NAMALWA (cell line): ENCODE results near the gene FER.

ENCODE experiments used
- DNase-seq: peaks from one replicate; pipeline ENCODE4 v3.0.0-alpha.2; 2015; ENCODE audit warnings: low spot score

The FER gene

DNA sequence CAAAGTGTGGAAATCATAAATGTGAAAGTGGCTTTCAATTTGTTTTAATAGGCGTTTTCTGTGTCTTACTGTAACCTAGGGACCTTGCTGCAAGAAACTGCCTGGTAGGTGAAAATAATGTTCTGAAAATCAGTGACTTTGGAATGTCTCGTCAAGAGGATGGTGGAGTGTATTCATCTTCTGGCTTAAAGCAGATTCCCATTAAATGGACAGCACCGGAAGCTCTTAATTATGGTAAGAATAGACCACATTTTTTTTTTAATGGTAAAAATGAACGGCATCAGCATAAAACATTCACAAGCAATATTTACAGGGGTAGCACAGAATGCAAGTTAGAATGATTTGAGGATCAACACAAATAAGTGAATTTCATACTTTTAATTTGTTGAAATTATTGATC is 433.0 kb downstream of the FER start:
- DNase-seq: no peak

- DNase-seq: no peak
Measured at GRCh38 chr5:109186759-109187158, 439.1 kb downstream of the FER start.

GRCh38 chr5:109191153-109191558 is 443.5 kb downstream of the FER start:
- DNase-seq: no peak

DNA sequence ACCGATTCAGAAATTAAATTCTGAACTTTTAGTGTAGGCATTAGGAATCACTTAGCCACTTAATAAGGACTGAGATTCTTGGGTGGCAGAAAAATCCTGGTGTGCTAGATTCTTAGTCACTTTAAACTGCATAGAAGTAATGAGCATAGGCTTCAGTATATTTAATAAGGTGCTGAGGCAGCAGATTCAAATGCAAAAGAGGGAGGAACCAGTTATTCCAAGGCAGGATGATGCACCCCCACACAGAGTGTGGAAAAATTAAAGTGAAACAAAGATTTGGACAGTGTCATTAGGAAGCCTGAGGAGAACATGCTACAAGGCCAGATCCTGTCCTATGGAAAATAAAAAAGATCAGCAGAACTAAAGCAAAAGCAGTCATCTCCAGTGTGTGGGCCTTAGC is 444.3 kb downstream of the FER start:
- DNase-seq: no peak

DNA sequence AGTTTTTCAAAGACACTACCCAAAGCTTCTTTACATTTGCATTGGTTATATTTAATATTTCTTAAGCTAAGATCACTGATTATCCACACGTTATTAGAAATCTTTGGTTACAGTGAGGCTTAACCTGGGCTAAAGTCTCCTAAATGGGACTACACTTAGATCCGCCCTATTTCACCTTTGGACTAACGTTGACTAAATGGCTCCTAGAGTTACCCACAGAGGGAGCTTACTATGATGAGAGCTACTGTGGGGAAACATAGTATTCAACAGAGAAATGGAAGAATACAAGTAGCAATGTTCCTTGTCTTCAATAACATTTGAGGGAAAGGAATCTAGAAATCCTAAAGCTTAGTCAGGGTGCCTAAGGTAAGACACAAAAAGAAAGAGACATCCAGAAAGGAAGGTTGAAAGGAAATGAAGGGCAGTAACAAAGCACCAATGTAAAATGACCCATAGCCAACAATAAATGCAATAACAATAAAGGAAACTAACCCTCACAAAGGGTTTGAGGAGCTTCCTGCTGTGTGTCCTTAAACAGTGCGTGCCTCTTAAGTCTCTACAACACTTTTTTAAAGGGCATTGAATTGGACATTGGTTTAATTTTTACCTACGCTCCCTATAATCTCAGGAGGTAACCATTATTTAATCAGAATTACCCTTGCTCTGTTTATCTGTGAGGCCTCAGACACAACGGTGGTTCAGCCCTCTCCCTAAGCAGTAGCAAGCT is 445.0 kb downstream of the FER start:
- no peak for DNase-seq

DNA sequence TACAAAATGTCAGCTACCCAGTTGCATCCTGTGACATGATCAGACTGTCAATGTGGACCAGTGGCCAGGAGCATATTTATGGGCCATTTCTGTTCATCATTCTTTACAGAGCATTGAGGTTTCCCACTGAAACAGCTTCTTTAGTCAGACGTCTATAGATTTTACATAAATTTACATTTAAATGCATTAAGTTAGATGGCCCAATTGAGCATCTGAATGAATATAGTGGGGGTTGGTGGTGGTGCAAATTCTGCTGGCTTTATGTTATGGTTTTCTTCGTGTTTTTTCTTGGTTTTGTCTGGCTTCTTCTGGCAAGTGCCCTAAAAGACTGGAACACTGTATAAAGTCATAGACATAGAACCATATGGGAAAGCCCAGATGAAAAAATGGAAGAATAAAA is 448.0 kb downstream of the FER start:
- DNase-seq: no peak

- no peak for DNase-seq
Measured at GRCh38 chr5:109196087-109196822, 448.6 kb downstream of the FER start.

GRCh38 chr5:109196823-109197160 is 449.1 kb downstream of the FER start:
- DNase-seq: no peak

- no peak for DNase-seq
Measured at GRCh38 chr5:109199289-109199688, 451.6 kb downstream of the FER start.

GRCh38 chr5:109199799-109200620 is 452.3 kb downstream of the FER start:
- DNase-seq: no peak

DNA sequence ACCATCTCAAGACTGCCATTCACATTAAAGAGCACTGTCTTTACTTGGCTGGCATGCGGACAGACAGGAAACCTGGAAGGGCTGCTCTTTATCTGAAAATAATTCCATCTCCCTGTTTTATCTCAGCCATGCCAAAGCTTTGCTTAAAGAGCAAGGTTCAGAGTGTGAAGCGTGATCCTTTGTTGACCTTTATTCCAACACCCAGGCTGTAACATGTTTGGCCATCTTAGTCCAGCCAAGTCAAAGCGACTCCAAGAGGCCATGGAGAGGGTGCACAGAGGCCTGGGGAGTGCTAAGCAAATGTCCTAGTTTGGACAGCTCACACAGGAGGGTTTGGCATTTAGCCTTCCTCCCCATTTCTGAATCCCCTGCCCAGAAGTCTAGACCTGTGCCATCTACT is 467.3 kb downstream of the FER start:
- no peak for DNase-seq

DNA sequence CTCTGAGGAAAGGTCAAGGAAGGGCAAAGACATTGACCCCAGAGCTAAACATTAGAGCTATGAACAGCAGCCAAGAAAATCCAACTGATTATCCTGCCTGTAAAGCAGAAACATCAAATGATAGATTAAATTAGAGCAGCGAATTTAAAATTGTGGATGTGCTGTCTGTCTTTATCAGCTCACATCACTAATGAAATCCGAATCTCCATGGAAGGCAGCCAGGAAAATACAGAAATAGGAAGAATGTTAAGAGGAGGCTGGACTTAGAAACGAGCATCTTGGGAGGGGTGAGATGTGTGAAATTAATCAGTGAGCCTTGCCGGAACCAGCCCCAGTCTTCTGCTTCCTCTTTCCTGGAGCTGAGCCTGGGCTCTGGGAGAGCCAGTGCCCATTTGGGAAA is 471.1 kb downstream of the FER start:
- DNase-seq: no peak

- no peak for DNase-seq
Measured at GRCh38 chr5:109223531-109223930, 475.8 kb downstream of the FER start.

DNA sequence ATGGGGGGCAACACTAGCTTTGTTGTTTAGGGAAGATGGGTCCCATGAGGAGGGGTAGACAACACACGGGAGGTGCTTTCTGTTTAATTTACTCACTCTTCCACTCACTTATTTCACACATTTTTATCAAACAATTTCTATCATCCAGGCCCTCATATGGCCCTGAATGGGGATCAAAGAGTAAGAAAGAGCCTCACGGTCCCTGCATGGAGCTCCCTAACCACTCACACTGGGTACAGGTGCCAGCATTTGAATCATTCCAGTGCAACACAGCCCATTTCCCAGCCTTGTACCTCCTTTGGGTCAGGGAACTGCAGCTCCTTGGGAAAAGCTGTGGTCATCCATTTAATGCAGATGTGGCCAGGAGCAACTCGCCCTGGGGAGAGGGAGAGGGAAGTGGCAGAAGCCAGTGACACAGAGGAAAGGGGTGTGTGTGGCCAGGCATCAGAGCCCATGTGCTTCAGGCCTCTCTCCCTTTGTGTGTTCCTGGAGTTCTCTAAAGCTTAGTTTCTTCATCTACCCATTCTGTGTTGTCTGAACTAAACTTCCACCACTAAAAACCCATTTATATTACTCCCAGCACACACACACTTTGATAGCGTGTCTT is 476.7 kb downstream of the FER start:
- no peak for DNase-seq

GRCh38 chr5:109225716-109226625 is 478.3 kb downstream of the FER start:
- DNase-seq: no peak

GRCh38 chr5:109230369-109230768 is 482.7 kb downstream of the FER start:
- DNase-seq: no peak

DNA sequence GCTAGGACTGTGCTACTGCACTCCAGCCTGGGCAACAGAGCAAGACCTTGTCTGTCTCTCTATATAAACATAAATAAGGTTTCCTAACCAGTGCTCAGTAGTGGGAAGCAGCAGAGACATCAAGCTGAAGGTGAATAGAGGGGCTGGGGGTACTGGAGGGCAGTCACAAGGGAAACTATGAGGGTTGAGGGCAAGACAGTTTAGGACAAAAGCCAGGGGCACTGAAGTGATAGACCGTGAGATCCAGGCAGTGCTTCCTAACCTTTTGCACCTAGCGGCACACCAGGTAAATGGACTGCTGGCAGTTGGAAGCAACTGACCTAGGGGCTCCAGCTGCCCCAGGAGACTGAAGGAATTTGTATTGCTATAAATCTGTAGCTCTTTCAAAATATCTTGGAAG is 483.6 kb downstream of the FER start:
- no peak for DNase-seq

DNA sequence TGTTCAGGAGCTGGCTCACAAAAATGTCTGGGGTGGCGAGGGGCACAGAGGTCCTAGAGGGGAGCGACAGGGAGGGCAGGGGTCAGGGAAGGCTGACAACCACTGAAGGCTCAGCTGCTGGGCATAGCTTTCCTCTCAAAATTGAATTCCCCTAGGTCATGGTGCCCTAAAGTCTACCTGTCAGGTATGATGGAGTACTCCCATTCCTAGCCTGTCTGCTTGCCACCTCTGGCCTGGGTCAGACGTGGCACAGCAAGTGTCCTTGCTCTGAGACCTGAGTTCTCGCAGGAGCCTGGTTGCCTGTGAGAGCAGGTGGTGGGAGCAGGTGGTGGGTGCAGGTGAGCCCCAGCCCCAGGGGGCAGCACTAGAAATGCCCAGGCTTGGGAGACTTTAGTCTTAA is 486.7 kb downstream of the FER start:
- no peak for DNase-seq

DNA sequence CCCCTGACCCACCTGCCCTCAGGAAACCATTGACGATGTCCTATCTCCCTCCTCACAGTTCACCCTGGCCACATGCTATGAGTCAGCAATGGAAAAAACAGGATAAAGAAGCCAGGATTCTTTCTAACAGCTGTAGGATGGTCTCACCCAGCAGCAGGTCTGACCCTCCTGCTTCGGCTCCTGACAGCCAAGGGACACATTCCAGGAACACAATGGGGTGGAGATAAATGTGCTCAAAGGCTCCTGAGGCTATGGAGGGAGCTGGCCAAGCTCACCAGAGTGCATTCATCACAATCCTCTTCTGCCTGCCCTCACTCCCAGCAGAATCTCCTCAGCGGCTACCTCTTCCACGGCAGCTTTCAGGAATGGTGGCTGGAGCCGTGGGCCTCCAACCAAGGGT is 491.8 kb downstream of the FER start:
- no peak for DNase-seq

DNA sequence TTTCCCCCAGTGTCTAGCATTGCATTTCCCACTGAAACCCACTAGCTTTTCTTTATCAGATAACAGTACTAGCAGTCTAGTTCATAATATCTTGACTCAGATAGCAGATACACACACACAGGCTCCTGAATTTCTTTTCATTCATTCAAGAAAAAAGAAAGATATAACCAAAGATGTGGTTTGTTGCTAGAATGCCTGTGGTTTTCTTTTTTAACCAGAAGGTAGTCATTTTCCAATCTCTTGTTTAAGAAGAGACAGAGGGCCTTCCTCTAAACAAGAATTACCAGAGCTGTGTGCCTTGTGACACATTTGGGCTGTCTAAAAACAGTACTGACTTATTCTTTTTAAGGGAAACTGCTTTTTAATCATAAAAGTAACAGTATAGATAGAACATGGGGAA is 494.8 kb downstream of the FER start:
- no peak for DNase-seq

- no peak for DNase-seq
Measured at GRCh38 chr5:109246395-109246794, 498.7 kb downstream of the FER start.
